ENCODE results near the gene PAN2.
"Not testable (repeated sequence)": the region's sequence is repeated elsewhere in the genome, so short reads cannot be mapped to it uniquely, and the experiment has no call there.

PAN2 gene

DNA sequence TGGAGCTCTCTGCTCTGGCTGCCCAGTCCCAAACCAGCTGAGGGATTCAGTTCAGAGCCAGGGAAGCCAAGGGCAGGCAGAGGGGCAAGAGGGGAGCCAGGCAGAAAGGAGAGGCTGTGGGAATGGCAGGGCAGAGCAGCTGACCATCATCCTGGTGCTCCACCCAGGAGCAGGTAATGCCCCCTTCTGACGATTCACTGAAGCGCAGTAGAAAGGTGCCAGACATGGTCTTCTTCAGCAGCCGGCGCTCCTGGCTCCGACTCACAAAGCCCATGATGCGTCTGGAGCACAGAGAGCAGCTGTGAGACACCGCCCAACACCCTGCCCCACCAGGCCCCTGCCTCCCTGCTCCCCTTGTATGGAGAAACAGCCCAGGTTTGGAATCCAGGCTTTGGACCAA lies 12.9 kb upstream of the PAN2 start:
- DNase-seq (ENCODE audit: low spot score): peak; percentile 56

DNA sequence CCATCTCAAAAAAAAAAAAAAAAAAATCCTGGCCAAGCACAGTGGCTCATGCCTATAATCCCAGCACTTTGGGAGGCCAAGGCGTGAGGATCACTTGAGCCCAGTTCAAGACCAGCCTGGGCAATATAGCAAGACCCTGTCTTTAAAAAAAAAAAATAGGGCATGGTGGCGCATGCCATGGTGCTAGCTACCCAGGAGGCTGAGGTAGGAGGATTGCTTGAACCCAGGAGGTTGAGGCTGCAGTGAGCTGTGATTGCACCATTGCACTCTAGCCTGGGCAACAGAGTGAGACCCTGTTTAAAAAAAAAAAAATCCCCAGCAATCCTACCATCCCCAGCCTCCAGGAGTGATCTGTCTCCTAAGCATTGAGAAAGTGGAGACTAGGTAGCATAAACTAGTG lies 8.5 kb upstream of the PAN2 start:
- DNase-seq (ENCODE audit: low spot score): not testable (repeated sequence)

DNA sequence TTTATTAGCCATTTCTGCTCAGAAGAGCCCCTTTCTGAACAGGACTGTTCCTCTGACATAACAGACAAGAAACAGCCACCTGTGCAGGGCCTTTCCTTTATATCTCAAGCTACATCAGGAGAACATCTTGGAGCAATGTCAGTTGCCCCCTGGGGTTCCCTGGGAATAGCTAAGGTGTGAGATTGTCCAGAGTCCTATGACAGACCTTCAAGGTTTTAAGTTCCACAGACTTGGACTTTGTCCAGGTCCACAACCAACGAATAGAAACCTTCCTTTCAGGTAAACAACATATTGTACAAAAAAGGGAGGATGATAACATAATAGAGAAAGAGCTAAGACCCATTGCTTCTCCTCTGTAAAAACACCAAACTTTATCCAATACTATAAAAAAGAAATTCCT lies 7.8 kb upstream of the PAN2 start:
- DNase-seq (ENCODE audit: low spot score): no peak

DNA sequence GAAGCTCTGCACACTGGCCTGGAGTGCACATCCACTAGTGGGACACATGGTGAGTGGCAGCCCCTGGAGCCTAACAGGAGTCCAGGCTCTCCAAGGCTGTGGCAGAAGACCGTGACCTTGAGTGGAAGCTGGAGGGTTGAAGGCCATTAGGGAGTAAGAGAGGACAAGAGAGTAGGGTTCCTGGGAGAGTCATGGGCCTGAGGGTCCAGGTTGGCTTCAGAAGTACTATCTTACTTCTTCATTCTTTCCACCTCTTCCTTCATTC lies 5.3 kb upstream of the PAN2 start:
- DNase-seq (ENCODE audit: low spot score): no peak

DNA sequence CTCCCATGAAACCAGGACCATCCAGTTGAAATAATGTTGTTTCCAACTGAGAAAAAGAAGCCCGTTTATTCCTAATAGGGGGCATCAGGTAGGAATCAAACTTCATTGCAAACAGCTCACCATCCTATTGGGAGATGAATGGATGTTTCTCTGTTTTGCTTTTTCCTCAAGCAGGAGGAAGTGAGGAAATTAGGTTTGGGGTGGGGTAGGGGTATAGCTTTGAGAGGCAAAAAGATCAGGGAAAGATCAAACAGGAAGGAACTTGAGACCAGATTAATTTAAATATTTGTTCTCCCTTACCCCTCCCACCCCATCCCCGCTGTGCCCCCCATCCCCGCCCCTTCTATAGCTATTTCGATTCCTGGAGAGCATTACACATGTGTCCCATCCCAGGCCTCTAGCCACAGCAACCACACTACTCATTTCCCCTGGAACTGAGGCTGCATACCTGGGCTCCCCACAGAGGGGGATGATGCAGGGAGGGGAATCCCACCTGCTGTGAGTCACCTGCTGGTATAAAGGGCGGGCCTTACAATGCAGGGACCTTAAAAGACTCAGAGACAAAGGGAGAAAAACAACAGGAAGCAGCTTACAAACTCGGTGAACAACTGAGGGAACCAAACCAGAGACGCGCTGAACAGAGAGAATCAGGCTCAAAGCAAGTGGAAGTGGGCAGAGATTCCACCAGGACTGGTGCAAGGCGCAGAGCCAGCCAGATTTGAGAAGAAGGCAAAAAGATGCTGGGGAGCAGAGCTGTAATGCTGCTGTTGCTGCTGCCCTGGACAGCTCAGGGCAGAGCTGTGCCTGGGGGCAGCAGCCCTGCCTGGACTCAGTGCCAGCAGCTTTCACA lies 4.7 kb upstream of the PAN2 start, which contains the start of gene IL23A:
Gene IL23A (plus strand): TSS at position 577 of the 850 bp plus-strand sequence. CDS start 161 bp downstream, at position 738.
- no peak for DNase-seq (ENCODE audit: low spot score)

DNA sequence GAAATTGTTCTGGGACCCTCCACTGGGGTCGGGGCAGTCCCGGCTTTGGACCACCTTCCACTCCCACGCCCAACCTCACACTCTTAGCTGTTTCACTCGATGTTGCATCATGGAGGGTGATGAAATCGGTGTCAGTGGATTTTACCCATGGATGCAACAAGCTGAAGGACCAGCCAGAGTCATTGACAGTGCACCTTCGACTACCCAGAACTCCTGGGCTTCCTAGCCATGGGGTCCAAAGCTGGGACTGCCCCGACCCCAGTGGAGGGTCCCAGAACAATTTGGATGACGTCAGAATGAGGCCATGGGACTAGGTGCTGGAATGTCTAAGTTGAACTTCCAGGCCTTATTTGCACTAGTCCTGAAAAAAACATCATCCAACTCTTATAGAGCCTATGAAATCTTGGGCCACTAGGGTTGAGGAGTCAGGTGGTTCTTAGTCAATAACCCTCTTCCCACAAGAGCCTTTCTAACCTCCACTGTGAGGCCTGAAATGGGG lies 4.0 kb upstream of the PAN2 start:
- no peak for DNase-seq (ENCODE audit: low spot score)

DNA sequence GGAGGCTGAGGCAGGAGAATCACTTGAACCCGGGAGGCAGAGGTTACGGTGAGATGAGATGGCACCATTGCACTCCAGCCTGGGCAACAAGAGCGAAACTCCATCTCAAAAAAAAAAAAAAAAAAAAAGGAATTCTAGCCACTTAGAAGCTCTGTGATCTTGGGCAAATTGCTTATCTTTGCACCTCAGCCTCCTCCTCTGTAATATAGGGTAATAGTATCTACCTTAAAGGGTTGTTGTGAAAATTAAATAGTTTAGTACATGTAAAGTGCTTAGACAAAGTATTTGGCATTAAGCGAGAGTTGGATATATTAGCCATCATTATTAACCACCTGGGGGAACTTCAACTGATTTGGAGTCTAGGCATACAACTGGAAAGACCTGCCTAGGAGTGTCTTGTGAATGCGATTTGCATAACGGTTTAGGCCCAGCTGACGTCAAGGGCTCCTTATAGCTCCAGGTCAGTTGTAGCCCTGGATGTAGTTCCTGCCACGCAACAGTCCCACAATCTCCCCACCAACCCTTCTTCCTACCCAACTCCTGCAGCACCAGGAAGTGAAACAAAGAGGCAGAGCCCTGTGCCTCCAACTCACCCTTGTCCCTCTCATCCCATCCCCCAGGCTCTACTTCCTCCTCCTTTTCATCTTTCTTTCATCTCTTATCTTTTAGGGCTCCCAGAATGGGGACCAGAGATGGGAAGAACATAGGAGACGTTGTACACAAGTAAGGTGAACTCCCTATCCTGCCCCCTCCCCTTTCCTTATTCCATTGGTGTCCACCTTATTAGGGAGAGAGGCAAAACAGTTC lies 2.8 kb upstream of the PAN2 start:
- no peak for DNase-seq (ENCODE audit: low spot score)

DNA sequence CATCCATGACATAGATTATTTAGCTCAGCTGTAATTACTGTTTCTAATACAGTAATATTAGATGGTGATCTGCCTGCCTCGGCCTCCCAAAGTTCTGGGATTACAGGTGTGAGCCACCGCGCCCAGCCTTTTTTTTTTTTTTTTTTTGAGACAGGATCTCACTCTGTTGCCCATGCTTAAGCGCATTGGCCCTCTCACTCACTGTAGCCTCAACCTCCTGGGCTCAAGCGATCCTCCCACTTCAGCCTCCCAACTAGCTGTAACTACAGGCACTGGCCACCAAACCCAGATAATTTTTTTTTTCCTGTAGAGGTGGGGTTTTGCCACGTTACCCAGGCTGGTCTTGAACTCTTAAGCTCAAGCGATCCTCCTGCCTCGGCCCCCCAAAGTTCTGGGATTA lies 1.7 kb upstream of the PAN2 start:
- not testable (repeated sequence) for DNase-seq (ENCODE audit: low spot score)

DNA sequence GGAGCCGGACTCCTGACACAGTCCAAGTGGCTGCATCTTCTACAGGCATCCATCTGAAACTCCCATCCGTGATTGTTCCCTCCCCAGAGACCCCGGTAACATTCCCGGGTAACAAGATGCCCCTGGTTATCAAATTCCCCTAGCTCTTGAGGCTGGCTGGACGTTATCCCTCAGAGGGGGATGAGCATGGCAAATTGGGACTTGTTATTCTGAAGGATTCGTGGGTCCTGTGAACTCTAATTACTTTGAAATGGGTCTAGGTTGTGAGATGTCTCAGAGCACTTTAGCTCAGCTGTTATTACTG lies 642 bp upstream of the PAN2 start:
- DNase-seq (ENCODE audit: low spot score): no peak

DNA sequence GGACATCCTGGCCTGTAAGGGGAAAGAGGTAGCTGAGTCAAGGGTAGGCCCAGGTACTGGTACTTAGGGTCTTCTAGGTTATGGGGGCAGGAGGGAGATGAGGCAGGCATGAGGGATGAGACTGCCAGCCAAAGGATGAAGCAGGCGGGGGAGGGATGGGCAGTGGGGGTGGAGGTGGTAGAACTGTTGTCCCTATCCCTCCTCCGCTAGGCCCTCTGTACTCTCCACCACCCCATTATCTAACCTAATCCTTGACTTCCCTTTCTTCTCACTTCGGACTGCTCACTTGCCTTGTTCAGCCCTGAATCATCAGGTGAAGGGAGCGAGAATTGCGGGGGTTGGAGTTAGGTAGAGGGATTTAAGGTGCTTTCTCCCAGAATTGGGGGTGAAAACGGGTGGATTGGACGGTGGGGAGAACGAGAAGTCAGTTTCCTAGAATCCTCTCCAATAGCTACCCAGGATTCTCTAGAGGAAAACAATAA lies 562 bp downstream of the PAN2 start:
- no peak for DNase-seq (ENCODE audit: low spot score)

DNA sequence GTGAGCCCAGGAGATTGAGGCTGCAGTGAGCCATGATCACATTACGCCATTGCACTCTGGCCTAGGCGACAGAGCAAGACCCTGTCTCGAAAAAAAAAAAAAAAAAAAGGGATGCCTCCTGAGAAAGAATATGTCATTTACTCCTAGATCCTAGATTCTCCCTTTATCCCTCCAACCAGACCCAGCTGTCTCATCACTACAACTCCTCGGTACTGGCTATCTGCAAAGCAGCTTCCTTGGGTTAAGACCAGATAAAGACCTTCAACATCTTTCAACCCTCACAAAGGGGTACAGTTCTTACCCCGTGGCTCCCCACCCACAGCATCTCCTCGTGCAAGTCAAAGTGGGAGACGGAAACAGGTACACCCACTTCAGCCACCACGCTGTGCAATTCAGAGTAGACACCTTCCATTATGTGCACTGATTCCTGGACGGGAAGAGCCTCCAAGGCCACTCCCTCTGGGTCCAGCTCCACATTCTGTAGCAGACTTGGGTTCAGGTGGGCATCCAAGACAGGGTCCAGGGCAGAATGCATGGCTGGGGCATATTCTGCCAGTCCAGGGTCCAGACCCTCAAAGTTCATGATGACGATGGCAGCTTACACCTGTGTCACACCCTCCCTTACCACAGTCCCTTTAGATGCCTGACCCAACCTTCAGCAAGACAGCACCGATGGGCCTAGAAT lies 1.1 kb downstream of the PAN2 start:
- no peak for DNase-seq (ENCODE audit: low spot score)

DNA sequence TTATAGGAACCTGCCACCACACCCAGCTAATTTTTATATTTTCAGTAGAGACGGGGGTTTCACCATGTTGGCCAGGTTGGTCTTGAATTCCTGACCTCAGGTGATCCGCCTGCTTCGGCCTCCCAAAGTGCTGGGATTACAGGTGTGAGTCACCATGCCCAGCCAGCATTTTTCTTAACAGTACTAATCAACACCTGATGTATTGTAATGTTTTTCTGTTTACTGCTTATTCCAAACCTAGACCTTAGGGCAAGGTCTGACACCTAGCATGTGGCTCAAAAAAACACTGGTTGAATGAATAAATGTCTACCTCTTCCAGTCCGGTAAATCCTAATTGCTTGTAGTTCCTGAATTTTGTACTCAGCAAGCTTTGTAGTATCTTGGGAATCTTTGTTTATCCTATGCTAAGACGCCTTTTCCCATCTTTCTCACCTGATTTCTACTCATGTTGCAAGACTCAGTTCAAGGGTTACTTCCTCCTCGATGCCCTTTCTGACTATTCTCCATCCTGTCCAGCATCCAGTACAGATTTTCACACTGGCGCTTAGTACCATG lies 2.8 kb downstream of the PAN2 start:
- DNase-seq (ENCODE audit: low spot score): no peak

DNA sequence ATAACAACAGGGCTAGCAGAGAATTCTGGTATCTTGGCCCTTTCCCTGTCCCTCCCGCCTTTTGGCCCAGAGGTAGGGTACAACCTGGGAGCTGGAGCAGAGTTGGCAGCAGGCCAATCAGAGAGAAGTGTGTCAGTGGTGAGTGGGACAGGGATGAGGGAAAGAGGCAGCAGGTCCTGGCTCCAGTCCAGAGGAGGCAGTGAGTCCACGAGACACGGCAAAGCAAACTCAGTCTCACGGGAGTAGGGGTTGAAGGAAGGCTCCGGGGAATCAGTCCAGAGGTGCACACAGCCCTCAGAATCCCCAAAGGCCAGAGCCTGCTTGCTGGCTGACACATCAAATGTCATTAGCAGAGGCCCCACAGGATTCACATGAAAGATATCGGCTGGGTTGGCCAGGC lies 7.3 kb downstream of the PAN2 start:
- no peak for DNase-seq (ENCODE audit: low spot score)

DNA sequence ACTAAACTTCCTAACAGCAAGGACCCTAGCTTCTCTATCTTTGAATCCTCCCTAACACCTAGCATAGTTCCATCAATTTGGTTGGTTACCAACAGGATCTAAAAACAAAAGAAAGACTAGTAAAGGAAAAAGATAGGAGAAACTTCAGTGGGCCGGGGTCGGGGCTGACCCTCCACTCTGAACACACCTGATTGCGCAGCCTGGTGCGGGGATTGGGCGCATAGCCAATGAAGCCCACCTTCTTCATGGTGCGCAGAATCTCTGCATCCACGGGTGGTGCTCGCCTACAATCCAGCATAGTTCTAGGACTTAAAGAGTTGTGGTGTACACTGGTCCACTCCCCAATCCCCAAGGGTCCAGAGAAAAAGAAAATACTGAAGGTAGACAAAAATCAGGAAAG lies 7.7 kb downstream of the PAN2 start:
- DNase-seq (ENCODE audit: low spot score): no peak

DNA sequence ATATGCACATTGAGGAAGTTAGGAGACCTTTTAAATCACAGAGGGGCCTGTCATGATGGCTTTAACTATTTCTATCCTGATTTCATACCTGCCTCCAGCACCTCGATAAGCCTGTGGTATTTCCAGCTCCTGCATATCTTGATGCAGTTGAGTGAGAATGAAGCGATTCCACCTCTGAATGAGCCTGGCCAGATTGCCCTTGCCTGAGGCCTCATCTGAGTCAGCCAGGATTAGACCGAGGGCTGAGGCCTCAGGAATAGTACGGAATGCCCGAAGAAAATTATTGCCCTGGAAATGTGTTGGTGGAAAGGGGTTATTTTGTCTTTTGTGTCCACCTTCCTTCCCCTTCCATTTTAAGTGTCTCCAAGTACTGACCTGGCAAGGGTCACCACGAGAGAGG lies 9.6 kb downstream of the PAN2 start:
- no peak for DNase-seq (ENCODE audit: low spot score)

DNA sequence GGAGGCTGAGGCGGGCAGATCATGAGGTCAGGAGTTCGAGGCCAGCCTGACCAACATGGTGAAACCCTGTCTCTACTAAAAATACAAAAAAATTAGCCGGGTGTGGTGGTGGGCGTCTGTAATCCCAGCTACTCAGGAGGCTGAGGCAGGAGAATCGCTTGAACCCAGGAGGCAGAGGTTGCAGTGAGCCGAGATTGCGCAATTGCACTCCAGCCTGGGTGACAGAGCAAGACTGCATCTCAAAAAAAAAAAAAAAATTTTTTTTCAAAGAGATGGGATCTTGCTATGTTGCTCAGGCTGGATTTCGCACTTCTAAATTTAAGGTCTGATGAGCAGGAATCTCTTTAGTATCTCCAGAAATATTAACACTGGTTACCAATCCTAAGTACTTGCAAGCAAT lies 12.2 kb downstream of the PAN2 start:
- DNase-seq (ENCODE audit: low spot score): not testable (repeated sequence)

DNA sequence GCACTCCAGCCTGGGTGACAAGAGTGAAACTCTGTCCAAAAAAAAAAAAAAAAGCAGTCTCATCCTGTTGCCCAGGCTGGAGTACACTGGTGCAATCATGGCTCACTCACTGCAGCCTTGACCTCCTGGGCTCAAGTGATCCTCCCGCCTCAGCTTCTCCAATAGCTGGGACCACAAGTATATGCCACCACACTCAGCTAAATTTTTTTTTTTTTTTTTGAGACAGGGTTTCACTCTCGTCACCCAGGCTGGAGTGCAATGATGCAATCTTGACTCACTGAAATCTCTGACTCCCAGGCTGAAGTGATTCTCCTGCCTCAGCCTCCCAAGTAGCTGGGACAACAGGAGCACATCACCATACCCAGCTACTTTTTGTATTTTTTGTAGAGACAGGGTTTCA lies 12.8 kb downstream of the PAN2 start:
- DNase-seq (ENCODE audit: low spot score): no peak

DNA sequence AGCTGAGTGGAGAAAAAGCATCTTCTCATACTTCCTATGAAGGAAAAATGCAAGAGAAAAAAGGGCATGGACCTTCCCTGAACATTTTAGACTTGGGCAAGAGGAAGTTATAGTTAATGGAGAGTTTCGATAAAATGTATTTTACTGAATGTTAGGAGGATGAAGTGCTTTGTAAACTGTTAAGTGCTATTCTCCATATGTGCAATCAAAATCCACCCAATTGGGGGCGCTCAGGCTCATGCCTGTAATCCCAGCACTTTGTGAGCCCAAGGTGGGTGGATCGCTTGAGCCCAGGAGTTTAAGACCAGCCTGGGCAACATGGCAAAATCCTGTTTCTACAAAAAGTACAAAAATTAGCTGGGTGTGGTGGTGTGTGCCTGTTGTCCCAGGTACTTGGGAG lies 16.1 kb downstream of the PAN2 start:
- no peak for DNase-seq (ENCODE audit: low spot score)

DNA sequence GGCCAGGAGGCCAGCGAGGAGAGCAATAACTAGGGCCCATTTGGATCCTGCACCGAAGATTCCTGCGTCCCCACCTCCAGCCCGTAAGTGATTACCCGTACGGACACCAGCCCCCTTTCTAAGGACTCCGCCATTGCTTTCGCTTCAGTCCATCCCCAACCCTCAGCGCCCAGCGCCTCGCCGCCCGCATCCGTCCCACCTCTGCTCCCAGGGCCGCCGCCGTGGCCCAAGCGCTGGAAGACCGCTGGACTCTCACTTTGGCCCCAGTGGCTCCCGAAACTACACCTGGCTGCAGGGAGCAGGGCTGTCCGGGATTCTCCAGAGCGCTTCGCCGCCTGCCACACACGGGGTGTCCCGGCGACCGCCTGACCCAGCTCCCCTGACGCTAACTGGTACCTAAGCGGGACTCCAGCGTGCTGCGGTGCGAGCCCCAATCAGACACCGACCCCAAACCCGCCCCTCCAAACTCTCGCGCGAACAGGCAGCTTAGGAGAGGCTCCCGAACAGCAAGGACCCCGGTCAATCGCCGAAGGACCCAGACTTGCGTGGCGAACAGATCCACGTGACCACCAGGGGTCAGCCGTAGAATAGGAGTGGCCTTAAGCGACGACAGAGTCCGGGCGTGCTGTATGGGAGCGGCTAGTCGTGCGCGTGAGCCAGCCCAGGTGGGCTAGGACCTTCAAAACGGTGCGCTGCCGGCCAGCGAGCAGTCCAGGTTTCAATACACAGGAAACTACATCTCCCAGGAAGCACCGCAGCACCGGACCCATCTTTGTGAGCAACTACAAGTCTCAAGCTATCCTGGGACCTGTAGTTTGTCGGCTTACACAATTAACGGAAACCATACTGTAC lies 18.0 kb downstream of the PAN2 start, which contains the start of gene CNPY2:
Gene CNPY2 (minus strand): TSS at position 367 of the 852 bp plus-strand sequence. CDS start 771 bp downstream, outside the sequence.
- peak; percentile 99 for DNase-seq (ENCODE audit: low spot score)

DNA sequence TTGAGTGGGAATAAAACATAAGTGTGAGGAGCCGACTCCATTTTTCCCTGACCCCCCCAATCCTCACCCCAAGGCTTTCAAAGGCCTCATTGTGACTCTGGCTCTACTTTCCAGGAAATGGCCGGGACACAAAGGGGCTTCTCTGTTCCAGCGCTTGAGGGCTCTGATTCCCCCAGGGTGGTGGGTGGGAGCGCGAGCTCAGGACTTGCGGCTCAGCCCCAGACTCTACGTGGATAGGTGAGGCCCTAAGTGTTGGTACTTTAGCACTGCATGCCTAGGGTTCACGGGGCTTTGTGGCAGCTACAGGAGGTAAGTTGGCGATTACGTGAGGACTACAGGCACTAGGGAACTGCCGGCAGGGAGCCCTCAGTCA lies 18.6 kb downstream of the PAN2 start:
- DNase-seq (ENCODE audit: low spot score): no peak

DNA sequence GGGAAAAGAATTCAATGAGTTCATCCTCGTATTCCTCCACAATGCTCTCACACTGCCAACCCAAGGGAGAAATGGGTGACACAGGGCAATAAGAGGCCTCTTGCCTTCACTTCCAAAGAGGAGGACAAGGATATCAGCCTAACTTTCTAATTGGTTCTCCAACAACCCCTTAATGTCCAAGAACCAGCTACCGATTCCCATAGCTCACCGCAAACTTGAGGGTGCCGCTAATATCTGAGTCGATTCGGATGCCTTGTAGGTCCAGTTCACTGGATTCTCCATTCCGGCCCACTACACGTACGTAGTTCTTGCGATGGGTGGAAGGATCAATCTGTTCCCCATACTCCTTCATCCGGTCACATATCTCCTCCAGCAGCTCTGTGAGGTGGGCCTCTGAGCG lies 22.8 kb downstream of the PAN2 start:
- no peak for DNase-seq (ENCODE audit: low spot score)

All from cerebellar cortex (tissue), 1 donor.